KOPT-K1 (cell line): Measurements from ENCODE around the gene TAS2R50.
"Not testable (repeated sequence)": the region's sequence is repeated elsewhere in the genome, so short reads cannot be mapped to it uniquely, and the experiment has no call there.

Source experiments
- H3K27ac ChIP-seq: fragments of 200-600 bp; sonication (generic); 2 replicates; pipeline ENCODE4 v1.5.1; 2016; ENCODE audit warnings: antibody characterized with exemption, mild to moderate bottlenecking, low read depth, low read length; ENCODE audit not compliant: poor library complexity, severe bottlenecking
- H3K36me3 ChIP-seq: fragments of 200-600 bp; sonication (generic); 2 replicates; pipeline ENCODE4 v1.5.1; 2017; ENCODE audit warnings: antibody characterized with exemption, mild to moderate bottlenecking, low read length, moderate library complexity; ENCODE audit not compliant: insufficient read depth
- H3K9me3 ChIP-seq: fragments of 200-600 bp; sonication (generic); 2 replicates; pipeline ENCODE4 v1.5.1; 2017; ENCODE audit warnings: antibody characterized with exemption, low read length, mild to moderate bottlenecking; ENCODE audit not compliant: insufficient read depth, poor library complexity, severe bottlenecking

Gene TAS2R50

GRCh38 chr12:10986812-10987211 lies at the start of gene TAS2R50:
TSS of gene TAS2R50 (minus strand) at chr12:10986912. CDS start at chr12:10986860, 52 bp downstream.
- Histone ChIP-seq H3K9me3 (peaks cover 12% of the 10 kb centered on the region), H3K27ac (no peak within 1 kb of the TSS), H3K36me3 (peaks cover 10% of the 10 kb centered on the region; the same call in 1 of the 2 replicates)

DNA sequence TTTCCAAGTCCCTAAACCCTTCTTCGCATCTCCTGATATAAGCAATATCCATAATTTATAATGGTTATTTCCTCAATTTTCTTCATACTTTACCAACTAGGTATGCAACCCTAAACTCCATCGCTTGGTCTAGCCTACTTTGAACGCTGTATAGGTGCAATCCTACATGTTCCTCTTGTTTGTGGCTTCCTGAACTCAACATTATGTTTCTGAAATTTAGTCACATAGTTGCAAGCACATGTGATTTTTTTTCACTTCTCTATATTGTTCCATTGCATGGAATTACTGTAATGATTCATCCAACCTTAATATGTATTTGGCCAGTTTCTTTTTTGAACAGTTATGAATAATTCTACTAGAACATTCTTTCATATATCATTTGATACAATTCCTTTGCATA lies 47.2 kb upstream of the TAS2R50 start:
- H3K27ac ChIP-seq, H3K9me3 ChIP-seq, H3K36me3 ChIP-seq: not testable (repeated sequence)

DNA sequence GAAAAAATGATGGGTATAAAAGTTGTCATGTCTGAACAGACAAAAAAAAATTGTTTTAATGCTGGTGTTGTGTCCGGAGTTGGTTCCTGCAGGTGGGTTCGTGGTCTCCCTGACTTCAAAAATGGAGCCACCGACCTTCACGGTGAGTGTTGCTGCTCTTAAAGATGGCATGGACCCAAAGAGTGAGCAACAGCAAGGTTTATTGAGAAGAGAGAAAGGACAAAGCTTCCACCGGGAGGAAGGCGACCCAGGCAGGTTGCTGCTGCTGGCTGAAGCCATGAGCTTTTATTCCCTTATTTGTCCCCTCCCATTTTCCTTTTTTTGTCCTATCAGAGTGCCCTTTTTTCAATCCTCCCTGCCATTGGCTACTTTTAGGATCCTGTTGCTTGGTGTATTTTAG lies 44.6 kb upstream of the TAS2R50 start, which contains the start of gene TAS2R31:
Gene TAS2R31, minus strand, starts transcription at position 101 of the 400 bp plus-strand sequence. Its CDS starts 72 bp downstream, at position 29.
- Histone ChIP-seq H3K27ac (no peak within 1 kb of the TSS), H3K36me3 (peaks cover 20% of the 10 kb centered on the region; the same call in 1 of the 2 replicates), H3K9me3 (peaks cover 3% of the 10 kb centered on the region)

- Histone ChIP-seq H3K27ac (no peak overlapping the region), H3K9me3 (peaks cover 16% of the 10 kb centered on the region), H3K36me3 (peaks cover 25% of the 10 kb centered on the region)
Observed at GRCh38 chr12:11026118-11026517, 39.4 kb upstream of the TAS2R50 start.

- peaks cover 24% of the 10 kb centered on the region for H3K36me3 ChIP-seq
- peaks cover 16% of the 10 kb centered on the region for H3K9me3 ChIP-seq
- no peak overlapping the region for H3K27ac ChIP-seq
Observed at GRCh38 chr12:11023387-11023786, 36.7 kb upstream of the TAS2R50 start.

DNA sequence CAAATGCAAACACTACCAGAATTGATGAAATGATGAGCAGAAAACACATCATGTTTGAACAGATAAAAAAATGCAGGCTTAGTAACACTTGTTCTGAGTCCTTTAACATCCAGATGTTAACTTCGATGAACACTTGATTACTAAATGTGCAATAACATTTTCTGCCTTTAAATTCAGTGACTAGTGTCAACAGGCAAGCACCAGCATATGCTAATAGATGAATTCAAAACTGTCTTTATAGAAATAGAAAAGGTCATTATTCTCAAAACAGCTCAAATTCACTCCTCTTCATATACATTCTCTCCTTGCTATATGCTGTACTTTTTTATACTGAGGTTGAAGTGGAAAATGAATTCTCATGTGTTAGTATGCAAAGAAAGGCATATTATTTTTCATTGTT lies 35.8 kb upstream of the TAS2R50 start, which contains the start of gene TAS2R19:
Gene TAS2R19, minus strand, starts transcription at position 101 of the 400 bp plus-strand sequence. Its CDS starts 49 bp downstream, at position 52.
- Histone ChIP-seq H3K27ac (no peak within 1 kb of the TSS), H3K9me3 (peaks cover 16% of the 10 kb centered on the region), H3K36me3 (peaks cover 20% of the 10 kb centered on the region)

DNA sequence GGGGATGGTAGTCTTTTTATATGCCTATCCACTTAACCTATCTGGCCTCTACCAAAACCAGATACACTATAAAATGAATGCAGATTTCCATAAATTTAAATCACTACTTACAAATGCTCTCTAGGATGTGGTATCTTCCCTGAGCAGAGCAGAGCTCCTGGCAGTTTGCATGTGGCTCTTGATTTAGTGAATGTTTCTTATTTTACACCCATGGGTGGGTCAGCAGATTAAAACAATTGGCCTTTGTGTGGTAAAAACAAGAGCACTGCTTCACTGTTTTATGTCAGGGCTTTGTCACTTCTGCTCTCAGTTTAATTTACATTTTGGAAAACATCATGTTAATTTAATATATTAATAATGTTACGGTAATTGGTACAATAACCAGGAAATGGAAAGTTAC lies 30.2 kb upstream of the TAS2R50 start:
- Histone ChIP-seq H3K27ac (no peak overlapping the region), H3K36me3 (peaks cover 15% of the 10 kb centered on the region; the same call in 1 of the 2 replicates), H3K9me3 (no peaks in the 10 kb centered on the region)

GRCh38 chr12:11015775-11016430 lies 29.2 kb upstream of the TAS2R50 start:
- peaks cover 10% of the 10 kb centered on the region; the same call in 1 of the 2 replicates for H3K36me3 ChIP-seq
- no peaks in the 10 kb centered on the region for H3K9me3 ChIP-seq
- no peak overlapping the region for H3K27ac ChIP-seq

- no peaks in the 10 kb centered on the region for H3K9me3 ChIP-seq
- H3K36me3 ChIP-seq, result peaks cover 10% of the 10 kb centered on the region; the same call in 1 of the 2 replicates
- H3K27ac ChIP-seq, result no peak overlapping the region
Observed at GRCh38 chr12:11014234-11014633, 27.5 kb upstream of the TAS2R50 start.

GRCh38 chr12:11007608-11008007 lies 20.9 kb upstream of the TAS2R50 start:
- no peaks in the 10 kb centered on the region for H3K9me3 ChIP-seq

GRCh38 chr12:10998204-10998603 lies 11.5 kb upstream of the TAS2R50 start, which contains the start of gene TAS2R20:
TSS of gene TAS2R20 (minus strand) at chr12:10998304. CDS start at chr12:10997875, 429 bp downstream.
- H3K36me3 ChIP-seq, result peaks cover 16% of the 10 kb centered on the region; the same call in 1 of the 2 replicates
- H3K9me3 ChIP-seq, result peaks cover 8% of the 10 kb centered on the region
- no peak within 1 kb of the TSS for H3K27ac ChIP-seq

More at GRCh38 chr12:11007608-11008007, 20.9 kb upstream of the TAS2R50 start:
- H3K27ac ChIP-seq, result no peak overlapping the region
- peaks cover 4% of the 10 kb centered on the region; the same call in 1 of the 2 replicates for H3K36me3 ChIP-seq

- Histone ChIP-seq H3K27ac (no peak overlapping the region), H3K9me3 (peaks cover 12% of the 10 kb centered on the region), H3K36me3 (peaks cover 28% of the 10 kb centered on the region; the same call in 1 of the 2 replicates)
Observed at GRCh38 chr12:10994307-10994706, 7.6 kb upstream of the TAS2R50 start.

- no peak overlapping the region for H3K27ac ChIP-seq
- peaks cover 25% of the 10 kb centered on the region; the same call in 1 of the 2 replicates for H3K36me3 ChIP-seq
- H3K9me3 ChIP-seq, result peaks cover 12% of the 10 kb centered on the region
Observed at GRCh38 chr12:10989107-10989506, 2.4 kb upstream of the TAS2R50 start.

GRCh38 chr12:10982244-10982643 lies 4.5 kb downstream of the TAS2R50 start:
- Histone ChIP-seq H3K27ac (no peak overlapping the region), H3K36me3 (no peaks in the 10 kb centered on the region), H3K9me3 (no peaks in the 10 kb centered on the region)

DNA sequence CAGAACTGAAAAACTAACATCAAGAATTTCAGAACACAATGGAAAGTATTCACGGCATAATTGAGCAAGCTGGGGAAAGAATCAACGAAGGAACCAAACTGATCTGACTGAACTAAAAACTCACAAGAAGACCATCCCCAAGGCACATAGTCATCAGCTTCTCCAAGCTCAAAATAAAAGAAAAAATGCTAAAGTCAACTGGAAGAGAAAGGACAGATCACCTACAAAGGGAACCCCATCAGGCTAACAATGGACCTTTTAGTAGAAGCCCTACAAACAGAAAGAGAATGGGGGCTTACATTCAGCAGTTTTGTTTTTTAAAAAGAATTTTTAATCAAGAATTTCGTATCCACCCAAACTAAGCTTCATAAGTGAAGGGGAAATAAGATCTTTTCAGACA lies 11.7 kb downstream of the TAS2R50 start:
- Histone ChIP-seq H3K9me3 (no peaks in the 10 kb centered on the region), H3K27ac (no peak overlapping the region), H3K36me3 (no peaks in the 10 kb centered on the region)
